Thyroid gland (tissue), 4 donors: Measurements from ENCODE around the gene ADCK1.

Experiments
- CTCF ChIP-seq, 6 experiments: fragments of 200-600 bp in 3 of 6; fragments of 450-650 bp in 3 of 6; sonication (generic) in 3 of 6; IDR thresholded peaks; one replicate each; pipeline ENCODE4 v1.5.1; 2016 to 2019; ENCODE audit warnings: antibody characterized with exemption in 6 of 6, mild to moderate bottlenecking in 2 of 6, inconsistent platforms in 1 of 6, moderate library complexity in 1 of 6
- POLR2A ChIP-seq, 2 donors: fragments of 450-650 bp; IDR thresholded peaks; one replicate each; pipeline ENCODE4 v1.6.1; 2017; ENCODE audit warnings: antibody characterized with exemption in 2 of 2, mild to moderate bottlenecking in 2 of 2, moderate library complexity in 1 of 2

GRCh38 chr14:77868552-77869285 lies 68.8 kb downstream of the ADCK1 start:
- TF ChIP-seq CTCF (IDR thresholded peaks at IDR 0.05) (no peak), POLR2A (IDR thresholded peaks at IDR 0.05) (no peak)
